ENCODE measurements around the gene MAB21L2.

GRCh38 chr4:150625033-150625432 is 43.1 kb downstream of the MAB21L2 start:
- no peak for TF ChIP-seq CTCF (IDR thresholded peaks at IDR 0.05; ENCODE audit: insufficient read depth, low read length, poor library complexity, severe bottlenecking)
- TF ChIP-seq EZH2phosphoT487 (conservative IDR thresholded peaks at IDR 0.05; ENCODE audit: low read length), result no peak
